ENCODE data around the gene SLX4IP.
"Not testable (repeated sequence)": the region's sequence is repeated elsewhere in the genome, so short reads cannot be mapped to it uniquely, and the experiment has no call there.

SLX4IP gene

GRCh38 chr20:10605547-10606195 lies 170.6 kb downstream of the SLX4IP start:
- DNase-seq (ENCODE audit: low spot score), result no peak

- DNase-seq (ENCODE audit: low spot score), result no peak
Observed at GRCh38 chr20:10609276-10609675, 174.2 kb downstream of the SLX4IP start.

GRCh38 chr20:10609770-10610169 lies 174.7 kb downstream of the SLX4IP start:
- no peak for DNase-seq (ENCODE audit: low spot score)

- DNase-seq (ENCODE audit: low spot score), result no peak
Observed at GRCh38 chr20:10610251-10610650, 175.1 kb downstream of the SLX4IP start.

GRCh38 chr20:10611357-10611756 lies 176.3 kb downstream of the SLX4IP start:
- no peak for DNase-seq (ENCODE audit: low spot score)

GRCh38 chr20:10613426-10613825 lies 178.3 kb downstream of the SLX4IP start:
- DNase-seq (ENCODE audit: low spot score), result not testable (repeated sequence)

- no peak for DNase-seq (ENCODE audit: low spot score)
Observed at GRCh38 chr20:10613911-10614310, 178.8 kb downstream of the SLX4IP start.

GRCh38 chr20:10616212-10616611 lies 181.1 kb downstream of the SLX4IP start:
- DNase-seq (ENCODE audit: low spot score), result no peak

GRCh38 chr20:10617549-10618133 lies 182.5 kb downstream of the SLX4IP start:
- not testable (repeated sequence) for DNase-seq (ENCODE audit: low spot score)

- no peak for DNase-seq (ENCODE audit: low spot score)
Observed at GRCh38 chr20:10618611-10619245, 183.6 kb downstream of the SLX4IP start.

GRCh38 chr20:10619427-10619826 lies 184.3 kb downstream of the SLX4IP start:
- no peak for DNase-seq (ENCODE audit: low spot score)

GRCh38 chr20:10621149-10621548 lies 186.0 kb downstream of the SLX4IP start:
- DNase-seq (ENCODE audit: low spot score), result no peak

- DNase-seq (ENCODE audit: low spot score), result no peak
Observed at GRCh38 chr20:10622657-10623418, 187.7 kb downstream of the SLX4IP start.

GRCh38 chr20:10625641-10626040 lies 190.5 kb downstream of the SLX4IP start:
- DNase-seq (ENCODE audit: low spot score), result no peak

- DNase-seq (ENCODE audit: low spot score), result no peak
Observed at GRCh38 chr20:10626896-10627295, 191.8 kb downstream of the SLX4IP start.

GRCh38 chr20:10629946-10630650 lies 195.0 kb downstream of the SLX4IP start:
- DNase-seq (ENCODE audit: low spot score), result no peak

GRCh38 chr20:10631126-10631525 lies 196.0 kb downstream of the SLX4IP start:
- DNase-seq (ENCODE audit: low spot score), result no peak

- no peak for DNase-seq (ENCODE audit: low spot score)
Observed at GRCh38 chr20:10632721-10633509, 197.8 kb downstream of the SLX4IP start.

GRCh38 chr20:10633718-10634117 lies 198.6 kb downstream of the SLX4IP start:
- peak; percentile 8 for DNase-seq (ENCODE audit: low spot score)

GRCh38 chr20:10634211-10634610 lies 199.1 kb downstream of the SLX4IP start:
- peak; percentile 37 for DNase-seq (ENCODE audit: low spot score)

- DNase-seq (ENCODE audit: low spot score), result no peak
Observed at GRCh38 chr20:10634683-10635411, 199.7 kb downstream of the SLX4IP start.
